NCI-H82 treated with DMSO at 0.1 percent for 48 hours (cell line): Measurements from ENCODE around the gene CYTH4.
"Not testable (repeated sequence)": the region's sequence is repeated elsewhere in the genome, so short reads cannot be mapped to it uniquely, and the experiment has no call there.

Experiments used
- DNase-seq: peaks from one replicate; lab custom pipeline; 2025; ENCODE audit not compliant: unreplicated experiment; lab: John Stamatoyannopoulos, UW

CYTH4 gene, protein sequence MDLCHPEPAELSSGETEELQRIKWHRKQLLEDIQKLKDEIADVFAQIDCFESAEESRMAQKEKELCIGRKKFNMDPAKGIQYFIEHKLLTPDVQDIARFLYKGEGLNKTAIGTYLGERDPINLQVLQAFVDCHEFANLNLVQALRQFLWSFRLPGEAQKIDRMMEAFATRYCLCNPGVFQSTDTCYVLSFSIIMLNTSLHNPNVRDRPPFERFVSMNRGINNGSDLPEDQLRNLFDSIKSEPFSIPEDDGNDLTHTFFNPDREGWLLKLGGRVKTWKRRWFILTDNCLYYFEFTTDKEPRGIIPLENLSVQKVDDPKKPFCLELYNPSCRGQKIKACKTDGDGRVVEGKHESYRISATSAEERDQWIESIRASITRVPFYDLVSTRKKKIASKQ

DNA sequence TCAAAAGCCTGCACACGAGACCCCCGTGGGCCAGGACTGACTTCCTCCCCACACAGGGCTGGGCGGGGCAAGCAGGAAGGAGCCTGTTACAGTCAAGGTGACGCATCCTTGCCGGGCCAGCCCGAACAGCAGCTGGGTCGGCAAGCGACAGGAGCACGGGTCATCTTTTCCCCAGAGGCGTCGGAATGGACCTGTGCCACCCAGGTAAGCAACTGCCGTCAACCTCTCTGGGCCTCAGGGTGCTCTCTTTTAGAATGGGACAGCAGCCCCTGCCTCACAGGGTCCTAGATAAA is at the start of gene CYTH4:
TSS of gene CYTH4 (plus strand) at position 124 of the 293 bp plus-strand sequence. CDS start at position 186, 62 bp downstream.
- no peak for DNase-seq

DNA sequence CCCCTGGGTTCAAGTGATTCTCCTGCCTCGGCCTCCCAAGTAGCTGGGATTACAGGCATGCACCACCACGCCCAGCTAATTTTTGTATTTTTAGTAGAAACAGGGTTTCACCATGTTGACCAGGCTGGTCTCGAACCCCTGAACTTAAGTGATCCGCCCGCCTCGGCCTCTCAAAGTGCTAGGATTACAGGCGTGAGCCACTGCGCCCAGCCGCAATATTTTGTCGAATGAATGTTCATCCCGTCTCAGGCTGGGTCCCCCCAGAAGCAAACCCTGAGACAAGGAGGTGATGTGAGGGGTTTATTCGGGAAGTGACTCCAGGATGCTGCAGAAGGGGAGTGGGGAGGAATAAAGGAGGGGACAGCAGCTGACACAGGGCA is 48.9 kb upstream of the CYTH4 start:
- not testable (repeated sequence) for DNase-seq

DNA sequence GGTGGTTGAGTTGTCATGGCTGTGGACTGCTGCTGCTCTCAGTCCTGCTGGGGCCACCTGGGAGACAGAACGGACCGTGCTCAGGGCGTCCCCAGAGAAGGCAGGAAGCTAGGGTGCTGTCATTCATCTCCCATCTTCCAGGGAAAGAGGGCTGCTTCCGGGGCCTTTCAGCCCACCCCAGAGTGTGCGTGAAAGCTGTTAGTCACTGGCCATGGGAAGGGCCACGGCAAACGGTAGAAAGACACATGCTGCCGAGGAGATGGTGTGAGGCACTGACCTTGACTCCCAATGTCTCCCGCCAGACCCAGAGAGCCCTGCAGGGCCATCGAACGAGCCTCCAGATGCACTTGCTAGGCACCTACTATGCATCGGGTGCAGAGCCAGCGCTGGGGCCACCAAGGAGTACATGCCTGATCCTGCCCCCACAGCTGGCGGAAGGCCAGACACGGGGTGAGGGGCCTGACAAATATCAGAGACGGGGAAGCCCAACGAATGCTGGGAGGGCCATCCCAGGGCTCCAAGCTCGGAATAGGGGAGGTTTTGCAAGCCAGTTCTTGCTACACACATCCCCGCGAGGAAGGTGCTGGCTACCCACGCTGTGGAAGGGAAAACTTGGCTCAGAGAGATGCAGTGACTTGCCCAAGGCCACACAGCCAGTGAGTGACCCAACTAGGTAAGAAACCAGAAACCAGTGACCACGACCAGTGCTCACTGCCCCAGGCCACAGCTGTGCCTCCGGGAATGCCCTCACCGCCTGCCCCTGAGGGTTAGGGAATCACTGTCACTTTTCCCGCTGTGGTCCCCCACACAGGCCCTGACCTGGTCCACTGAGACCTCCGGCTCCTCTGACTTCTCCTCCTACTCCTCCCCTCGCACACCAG is 48.3 kb upstream of the CYTH4 start:
- DNase-seq = no peak

DNA sequence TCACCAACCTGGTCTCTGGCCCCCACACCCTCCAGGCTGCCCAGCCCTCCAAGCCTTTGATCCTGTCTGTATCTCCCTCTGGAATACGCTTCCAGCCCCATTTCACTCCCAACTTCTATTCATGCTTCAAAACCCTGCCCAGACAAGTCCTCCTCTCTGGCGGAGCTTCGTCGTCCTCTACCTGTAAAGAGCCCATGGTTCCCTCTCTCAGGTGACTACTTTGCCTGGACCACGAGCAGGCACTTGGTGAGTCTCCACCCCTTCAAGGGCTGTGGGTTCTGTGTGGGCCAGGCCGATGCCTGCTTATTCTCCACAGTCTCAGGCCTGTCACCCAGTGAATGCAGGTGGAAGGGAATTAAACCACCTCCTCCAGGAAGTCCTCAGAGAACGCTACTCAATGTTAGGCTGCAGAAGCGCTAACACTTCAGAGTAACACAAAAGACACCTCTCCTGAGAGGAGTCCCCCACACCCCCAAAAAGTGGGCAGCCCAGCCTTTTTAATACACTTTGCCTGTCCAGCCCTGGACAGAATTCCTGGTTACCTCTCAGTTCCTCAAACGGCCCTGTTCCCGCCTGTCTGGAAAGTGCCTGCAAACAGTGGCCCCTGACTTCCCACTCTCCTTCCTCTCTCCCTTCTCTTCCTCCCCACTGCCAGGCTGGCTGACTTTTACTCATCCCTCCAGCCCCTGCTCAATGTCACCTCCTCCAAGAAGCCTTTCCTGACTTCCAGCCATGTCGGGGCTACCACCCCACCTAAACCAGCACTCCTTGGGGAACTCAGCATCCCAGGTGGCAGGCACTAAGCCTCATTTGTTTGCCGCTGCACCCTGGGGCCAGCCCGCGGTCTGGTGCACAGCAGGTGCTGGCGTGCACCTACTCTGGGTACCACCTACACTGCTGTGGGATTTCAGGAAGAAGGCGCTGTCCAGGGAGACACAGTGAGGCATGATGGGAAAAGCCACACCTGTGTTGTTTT is 47.3 kb upstream of the CYTH4 start:
- DNase-seq = no peak

DNA sequence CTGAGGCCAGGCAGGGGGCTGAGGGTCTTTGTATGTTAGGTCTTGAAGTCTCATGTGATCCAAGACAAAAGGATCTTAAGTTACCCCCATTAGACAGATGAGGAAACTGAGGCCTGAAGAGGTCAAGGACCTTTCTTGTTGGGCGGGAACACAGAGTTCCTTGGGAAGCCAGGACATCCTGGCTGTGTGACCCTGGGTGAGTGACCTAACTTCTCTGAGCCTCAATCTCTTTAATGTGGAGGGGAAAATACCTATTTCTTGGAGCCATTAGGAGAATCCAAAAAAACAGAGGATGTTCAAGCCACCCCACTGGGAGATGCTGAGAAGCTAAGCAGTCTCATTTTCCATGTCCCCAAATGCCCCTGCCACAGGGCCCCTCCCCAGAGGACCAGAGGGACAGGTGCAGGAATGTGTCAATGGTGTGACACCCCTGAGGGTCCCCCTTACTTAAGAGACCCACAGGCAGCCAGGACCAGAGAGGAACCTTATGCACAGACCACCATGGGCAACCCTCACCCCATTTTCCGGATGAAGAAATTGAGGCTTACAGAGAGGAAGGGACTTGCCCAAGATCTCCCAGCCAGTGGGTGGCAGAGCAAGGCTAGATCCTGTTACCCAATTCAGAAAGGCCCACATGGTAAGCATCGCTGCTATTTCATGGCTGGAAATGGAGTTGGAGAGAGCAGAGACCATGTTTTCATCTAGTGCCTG is 46.3 kb upstream of the CYTH4 start:
- no peak for DNase-seq

DNA sequence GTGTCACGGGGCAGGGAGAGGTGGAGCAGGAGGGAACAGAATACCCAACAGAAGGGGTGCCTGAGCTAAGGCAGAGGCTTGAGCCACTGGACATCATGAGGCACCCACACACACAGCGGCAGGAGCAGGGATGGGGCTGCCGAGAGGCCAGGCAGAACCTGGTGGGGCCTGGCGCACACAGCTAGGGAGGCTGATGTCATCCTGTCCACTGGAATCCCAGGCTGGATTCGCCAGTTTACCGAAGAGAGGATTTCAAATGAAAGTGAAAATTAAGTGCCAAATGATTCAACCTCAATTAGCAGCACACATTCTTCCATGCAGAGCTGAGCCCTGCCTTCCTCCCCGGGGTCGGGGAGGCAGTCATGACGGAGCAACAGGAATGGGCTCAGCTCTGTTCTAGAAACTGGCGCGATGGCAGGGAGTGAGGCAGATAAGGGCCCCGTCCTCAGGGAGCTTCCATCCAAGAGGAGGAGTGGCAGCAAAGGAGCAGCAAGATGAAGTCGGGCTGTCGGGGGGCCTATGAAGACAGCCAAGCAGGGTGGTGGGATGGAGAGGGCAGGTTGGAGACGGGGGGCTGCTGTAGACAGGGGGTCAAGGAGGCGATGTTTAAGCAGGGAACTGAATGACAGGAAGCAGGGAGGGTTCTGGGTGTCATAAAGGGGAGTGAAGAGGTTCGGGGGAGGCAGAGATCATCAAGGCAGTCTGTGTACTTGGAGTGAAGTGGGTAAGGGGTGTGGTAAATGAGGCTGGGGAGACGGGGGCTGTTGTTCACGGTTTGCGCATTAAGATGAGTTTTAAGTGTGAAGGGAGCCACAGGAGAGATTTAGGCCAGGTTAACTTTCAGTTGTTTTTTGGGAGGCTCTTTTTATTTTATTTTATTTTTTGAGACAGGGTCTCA is 44.7 kb upstream of the CYTH4 start:
- DNase-seq = no peak

DNA sequence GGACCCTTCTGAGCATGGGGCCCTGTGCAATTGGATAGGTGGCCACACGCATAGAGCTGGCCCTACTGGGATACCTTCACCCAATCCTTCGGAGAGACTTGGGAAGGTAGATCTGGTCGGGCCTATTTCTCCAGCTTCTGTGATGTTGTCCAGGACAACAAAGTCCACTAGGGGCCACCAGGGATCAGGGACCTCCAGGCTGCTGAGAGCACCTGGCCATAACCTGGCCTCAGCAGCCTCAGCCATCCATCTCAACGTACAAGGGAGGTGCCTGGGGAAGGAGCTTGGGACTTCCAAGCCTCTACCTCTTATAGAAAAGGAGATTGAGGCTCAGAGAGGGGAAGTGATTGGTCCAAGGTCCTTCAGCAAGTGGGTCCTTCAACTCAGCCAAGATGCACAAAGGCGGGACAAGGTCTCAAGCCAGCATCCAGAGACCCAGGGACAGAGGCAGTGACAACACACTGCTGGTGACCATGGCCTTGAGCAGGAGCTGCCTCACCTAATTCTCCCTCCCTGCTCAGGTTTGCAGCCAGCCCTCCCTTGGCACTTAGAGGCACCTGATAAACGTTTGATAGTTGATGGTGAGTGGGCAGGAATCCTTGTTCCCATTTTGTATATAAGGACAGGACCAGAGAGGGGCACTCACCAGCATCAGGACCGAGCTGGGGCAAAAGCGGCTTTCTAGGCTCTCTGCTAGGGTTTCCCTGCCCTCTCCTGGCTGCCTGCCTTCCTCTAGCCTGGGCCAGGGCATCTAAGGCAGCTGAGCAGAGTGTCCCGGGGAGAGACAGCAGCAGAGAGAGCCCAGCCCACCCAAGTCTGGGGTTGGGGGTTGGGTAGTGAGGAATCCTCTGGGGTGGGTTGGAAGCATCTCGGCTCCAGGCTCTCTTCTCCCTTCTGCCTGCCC is 42.7 kb upstream of the CYTH4 start:
- no peak for DNase-seq

DNA sequence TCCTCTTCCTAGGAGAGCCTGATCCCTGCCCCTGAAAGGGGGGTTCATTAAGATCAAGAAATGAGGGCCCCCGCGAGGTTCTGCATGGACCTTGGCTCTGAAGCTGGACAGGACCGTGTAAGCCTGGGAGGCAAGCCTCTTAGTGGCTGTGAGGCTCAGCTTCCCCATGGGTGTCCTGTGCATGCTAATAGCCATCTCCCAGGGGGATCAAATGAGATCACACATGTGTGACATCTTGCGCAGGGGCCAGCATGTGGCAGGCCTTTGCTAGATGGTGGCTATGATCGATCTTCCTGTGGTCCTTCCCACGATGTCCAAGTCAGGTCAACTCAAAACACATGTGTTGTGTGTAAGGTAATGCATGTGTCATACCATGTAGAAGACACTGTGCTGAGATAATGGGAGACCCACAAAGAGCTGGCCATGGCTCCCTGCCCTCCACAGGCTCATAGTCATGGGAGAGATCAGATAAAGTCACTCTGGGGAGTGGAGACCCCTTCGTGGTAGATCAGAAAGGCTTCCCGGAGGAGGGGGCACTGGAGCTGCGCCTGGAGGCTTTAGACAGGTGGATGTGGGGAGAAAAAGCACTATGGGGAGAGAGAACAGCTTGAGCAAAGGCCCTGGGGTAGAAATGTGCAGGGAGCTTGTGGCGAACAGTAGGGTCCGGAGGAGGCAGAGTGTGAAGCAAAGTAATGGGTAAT is 41.9 kb upstream of the CYTH4 start:
- no peak for DNase-seq

DNA sequence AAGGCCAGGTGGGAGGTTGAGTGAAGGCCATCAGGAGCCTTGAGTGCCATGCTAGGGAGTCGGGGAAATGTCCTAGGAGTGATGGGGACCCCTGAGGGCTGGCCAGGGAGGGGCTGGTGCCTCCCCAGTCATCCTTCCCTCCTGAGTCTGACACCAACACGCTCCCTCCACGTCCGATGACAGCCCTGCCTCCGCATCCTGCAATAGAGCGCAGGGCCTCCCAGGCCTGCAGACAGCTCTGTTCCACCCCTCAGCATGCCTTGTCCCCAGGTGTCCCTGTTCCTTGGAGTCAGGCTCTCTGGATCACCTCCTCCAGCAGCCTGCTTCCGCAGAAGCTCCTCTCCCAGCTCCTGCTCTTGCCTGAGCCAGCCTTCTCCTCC is 41.4 kb upstream of the CYTH4 start:
- DNase-seq = no peak

DNA sequence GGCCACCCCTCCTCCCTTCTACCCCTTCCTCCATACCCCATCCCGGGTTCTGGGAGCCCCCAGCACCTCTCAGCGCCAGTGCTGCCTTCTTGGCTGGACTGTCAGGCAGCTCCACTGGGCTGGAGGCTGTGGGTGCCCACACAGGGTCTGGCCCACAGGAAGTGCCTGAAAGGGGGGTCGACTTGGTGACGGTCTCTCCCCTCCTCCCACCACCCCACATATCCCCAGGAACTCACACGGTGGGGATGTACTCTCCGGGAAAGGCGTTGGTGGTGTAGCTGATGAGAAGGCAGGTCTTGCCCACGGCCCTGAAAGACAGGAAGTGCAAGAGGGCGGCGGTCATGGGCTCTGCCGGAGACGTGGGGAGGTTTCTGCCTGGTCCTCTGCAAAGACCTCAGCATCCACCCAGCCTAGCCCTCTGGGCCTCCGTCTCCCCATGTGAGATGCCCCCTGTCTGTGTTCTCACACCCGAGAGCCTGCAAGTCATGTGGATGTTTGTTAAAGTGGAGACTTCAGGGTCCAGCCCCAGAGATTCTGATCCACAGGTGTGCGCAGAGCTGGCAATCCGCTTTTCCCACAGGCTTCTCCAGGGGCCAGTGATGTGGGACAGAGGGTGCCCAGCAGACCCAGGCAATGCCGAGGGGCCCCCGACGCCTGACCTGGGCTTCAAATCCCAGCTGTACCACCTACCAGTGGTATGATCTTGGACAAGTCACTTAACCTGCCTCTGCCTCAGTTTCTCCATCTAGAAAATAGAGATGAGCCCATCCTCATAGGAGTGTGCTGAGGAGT is 40.8 kb upstream of the CYTH4 start:
- no peak for DNase-seq

DNA sequence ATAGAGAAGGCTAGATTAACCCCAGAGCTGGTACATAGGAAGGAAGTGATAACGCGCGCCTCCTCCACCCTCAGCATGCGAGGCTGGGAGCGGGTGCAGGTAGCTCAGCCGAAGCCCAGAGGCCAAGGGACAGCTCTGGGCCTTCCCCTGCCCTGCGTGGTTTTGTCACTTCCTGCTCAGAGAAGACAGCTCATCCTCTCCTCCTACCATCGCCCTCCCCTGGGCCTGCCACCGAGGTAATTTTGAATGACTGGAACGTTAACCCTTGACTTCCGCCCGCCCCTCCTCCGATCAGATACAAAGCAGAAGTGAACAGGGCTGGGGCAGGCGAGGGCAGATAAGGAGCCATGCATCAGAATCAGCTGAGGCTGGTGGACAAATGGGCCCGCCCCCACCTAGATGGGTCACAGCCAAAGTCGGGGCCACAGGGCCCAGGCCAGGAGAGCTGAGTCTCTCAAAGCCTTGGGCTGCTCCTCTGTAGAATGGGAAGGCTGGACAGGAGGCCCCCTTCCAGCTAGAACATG is 39.9 kb upstream of the CYTH4 start:
- DNase-seq = no peak

DNA sequence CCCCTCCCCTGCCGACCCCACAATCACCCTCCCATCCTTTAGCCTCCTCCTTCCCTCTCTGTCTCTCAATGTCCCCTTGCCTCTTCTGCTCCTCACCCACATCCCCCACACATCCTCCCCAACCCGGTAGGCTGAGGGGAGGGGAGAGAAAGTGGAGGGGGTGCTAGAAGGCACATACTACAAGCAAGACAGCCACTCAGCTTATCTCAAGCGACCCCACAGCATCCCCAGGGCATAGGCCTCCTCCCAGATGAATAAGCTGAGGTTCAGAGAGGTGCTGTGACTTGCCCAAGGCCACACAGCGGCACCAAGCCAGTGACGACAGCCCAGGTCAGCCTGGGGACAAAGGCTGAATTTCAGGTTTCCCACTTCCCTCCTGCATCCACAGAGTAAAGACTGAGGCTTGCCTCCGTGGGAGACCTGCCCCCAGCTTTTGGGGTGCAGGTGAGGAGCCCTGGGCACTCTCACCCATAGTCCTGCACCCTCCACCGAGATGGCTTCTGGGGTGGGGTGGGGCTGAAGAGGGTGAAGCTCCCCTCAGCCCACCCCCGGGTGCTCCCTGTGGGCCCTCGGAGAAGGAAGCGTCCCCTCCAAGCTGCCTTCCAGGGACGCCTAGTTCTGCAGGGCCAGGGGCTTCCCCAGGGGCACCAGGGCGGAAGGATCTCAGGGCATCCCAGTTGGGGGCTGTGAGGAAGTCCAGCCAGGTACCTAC is 38.8 kb upstream of the CYTH4 start:
- no peak for DNase-seq

DNA sequence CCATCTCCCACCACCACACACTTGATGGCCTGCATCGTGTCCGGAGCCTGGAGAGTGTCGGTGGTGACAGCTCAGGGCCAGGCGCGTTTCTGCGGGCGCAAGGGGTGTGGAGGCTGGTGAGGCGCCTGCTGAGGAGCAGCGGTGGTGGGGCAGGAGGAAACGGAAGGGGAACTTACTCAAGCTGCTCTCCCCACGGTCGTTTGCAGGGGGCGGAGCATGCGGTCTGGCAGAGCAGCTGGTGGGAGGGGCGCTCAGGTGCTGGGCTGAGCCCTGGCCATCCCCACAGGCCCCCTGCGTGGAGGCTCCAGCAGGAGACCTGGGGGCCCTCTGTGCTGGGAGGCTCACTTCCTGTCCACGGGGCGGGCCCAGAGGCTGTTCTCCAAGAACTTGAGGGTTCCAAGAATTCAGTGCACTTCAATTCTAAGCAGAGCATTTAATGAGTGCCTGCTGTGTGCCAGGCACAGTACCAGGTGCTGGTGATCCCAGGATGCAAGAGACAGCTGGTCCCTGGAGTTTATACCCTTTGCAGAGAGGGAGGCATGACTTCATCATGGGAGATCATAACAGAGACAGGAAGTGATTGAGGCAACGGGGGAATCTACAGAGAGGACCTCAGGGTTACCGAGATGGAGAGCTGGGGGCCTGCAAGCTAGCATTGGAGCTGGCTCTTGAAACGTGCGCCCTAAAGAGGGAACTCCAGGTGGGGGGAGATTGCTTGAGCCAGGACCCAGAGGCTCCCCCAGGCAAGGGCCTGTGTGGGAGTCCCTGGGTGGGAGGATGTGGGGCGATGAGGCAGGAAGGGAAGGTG is 38.0 kb upstream of the CYTH4 start, which contains the start of gene RAC2:
TSS of gene RAC2 (minus strand) at position 156 of the 808 bp plus-strand sequence. CDS start at position 35, 121 bp downstream.
- no peak for DNase-seq

DNA sequence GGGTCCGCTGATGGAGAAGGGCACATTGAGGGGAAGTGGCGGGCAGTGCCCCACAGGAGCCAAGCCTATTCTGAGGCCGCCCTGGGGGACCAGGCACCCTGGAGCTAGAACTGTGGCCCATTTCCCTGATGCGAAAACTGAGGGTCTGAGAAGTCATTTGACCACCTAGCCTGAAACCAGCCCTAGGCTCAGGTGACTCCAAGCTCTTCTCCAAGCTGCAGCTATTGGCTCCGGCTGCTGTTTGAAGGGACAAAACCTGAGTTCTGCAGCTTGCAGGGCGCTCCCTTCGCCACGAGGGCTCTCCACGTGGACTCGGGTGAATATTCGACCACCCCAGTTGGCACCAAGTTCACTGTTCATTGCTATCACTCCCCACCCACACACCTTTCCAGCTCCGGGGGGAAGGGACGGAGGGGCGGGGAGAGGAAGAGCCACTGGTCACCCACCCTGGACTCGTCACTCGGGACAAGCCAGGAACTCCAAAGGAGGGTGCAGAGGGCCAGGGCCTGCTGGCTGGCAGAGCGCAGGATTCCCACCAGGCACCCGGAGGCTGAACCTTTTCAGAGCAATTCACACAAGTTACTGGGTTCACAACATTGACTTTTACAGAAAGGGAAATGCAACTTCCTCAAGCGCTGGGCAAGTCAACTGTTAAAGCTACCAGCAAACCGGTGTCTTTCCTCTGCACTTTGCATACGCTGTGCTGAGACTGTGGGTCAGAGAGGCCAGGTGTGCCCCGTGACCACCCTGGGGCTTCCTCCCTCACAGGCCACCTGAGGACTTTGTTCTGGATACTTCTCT is 37.2 kb upstream of the CYTH4 start:
- DNase-seq = no peak

DNA sequence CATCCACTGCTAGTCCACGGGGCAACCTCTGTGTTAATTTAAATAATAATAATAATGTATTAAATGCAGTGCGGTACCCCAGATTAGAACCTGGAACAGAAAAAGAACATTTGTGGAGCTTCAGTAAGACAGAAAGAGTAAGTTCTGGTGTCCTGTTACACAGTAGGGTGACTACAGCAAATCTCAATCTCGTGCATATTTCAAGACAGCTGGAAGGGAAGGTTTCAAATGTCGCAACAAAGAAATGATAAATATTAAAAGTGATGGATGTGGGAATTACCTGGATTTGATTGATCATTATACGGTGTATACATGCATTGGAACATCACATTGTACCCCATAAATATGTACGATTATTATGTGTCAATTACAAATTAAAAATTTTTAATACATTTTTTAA is 36.6 kb upstream of the CYTH4 start:
- DNase-seq = no peak
